H1 (cell line): ENCODE data around the gene STAT2. TPM values are rescaled to one million over a fixed set of nuclear protein-coding genes. Genes with fewer than 3 reads are reported as not detected.
"Not testable (repeated sequence)": the region's sequence is repeated elsewhere in the genome, so short reads cannot be mapped to it uniquely, and the experiment has no call there.

ENCODE experiments used
- CTCF ChIA-PET: fragments of 300-600 bp; sonication (Branson Sonifier 250); formaldehyde crosslinking; loops from one replicate; lab custom pipeline; 2021; ENCODE audit not compliant: partially characterized antibody; lab: Charles Lee
- POLR2A ChIA-PET: fragments of 300-600 bp; sonication (Branson Sonifier 250); formaldehyde crosslinking; loops from one replicate; lab custom pipeline; 2021; ENCODE audit warnings: inconsistent platforms; ENCODE audit not compliant: partially characterized antibody; lab: Charles Lee
- DNase-seq, 2 experiments: peaks; one replicate each; pipeline versions ENCODE4 v3.0.0 to v3.0.0-alpha.2; 2010 to 2022; ENCODE audit warnings: low spot score in 2 of 2, low read depth in 1 of 2, mixed read lengths in 1 of 2
- FAIRE-seq: peaks from 2 replicates; lab custom pipeline; 2011; peaks lifted over from hg19 to GRCh38; lab: Jason Lieb, UNC
- H2AFZ ChIP-seq: 2 replicates; pipeline ENCODE4 v1.8.1; 2012; ENCODE audit warnings: low read length, inconsistent platforms
- H2AK5ac ChIP-seq: 2 replicates; pipeline ENCODE4 v1.6.1; 2013; ENCODE audit warnings: low read depth, low read length
- H2BK120ac ChIP-seq: replicated peaks from 2 replicates; pipeline ENCODE3; 2013; ENCODE audit warnings: low read depth, low read length, inconsistent platforms
- H2BK12ac ChIP-seq: 2 replicates; pipeline ENCODE4 v1.6.1; 2013; ENCODE audit warnings: low read depth, low read length
- H2BK15ac ChIP-seq: 2 replicates; pipeline ENCODE4 v1.6.1; 2013; ENCODE audit warnings: low read length
- H2BK20ac ChIP-seq: 2 replicates; pipeline ENCODE4 v1.6.1; 2013; ENCODE audit warnings: low read length
- H2BK5ac ChIP-seq: 2 replicates; pipeline ENCODE4 v1.6.1; 2013; ENCODE audit warnings: low read depth, low read length
- H3K14ac ChIP-seq: 2 replicates; pipeline ENCODE4 v1.6.1; 2013; ENCODE audit warnings: inconsistent platforms; ENCODE audit not compliant: insufficient read length
- H3K18ac ChIP-seq: 2 replicates; pipeline ENCODE4 v1.6.1; 2013; ENCODE audit warnings: low read length; ENCODE audit errors: extremely low read depth
- H3K23ac ChIP-seq: 2 replicates; pipeline ENCODE4 v1.6.1; 2013; ENCODE audit warnings: inconsistent platforms; ENCODE audit not compliant: insufficient read length
- H3K23me2 ChIP-seq: 2 replicates; pipeline ENCODE4 v1.6.1; 2013; ENCODE audit warnings: low read depth, low read length
- H3K27ac ChIP-seq: 2 replicates; pipeline ENCODE4 v1.6.1; 2011; ENCODE audit warnings: low read depth, low read length, inconsistent platforms
- H3K27me3 ChIP-seq, 4 experiments: replicated peaks in 1 of 4; 1 replicate in 1 of 4; 2 replicates in 3 of 4; pipeline versions ENCODE4 v1.6.1 to v1.8.1; 2011 to 2013; ENCODE audit warnings: low read length in 3 of 4, mild to moderate bottlenecking in 3 of 4, inconsistent platforms in 2 of 4, mixed read lengths in 2 of 4, moderate library complexity in 1 of 4; ENCODE audit not compliant: control insufficient read depth in 3 of 4, insufficient read depth in 3 of 4; ENCODE audit errors: extremely low read depth in 1 of 4
- H3K36me3 ChIP-seq, 4 experiments: 2 replicates each; pipeline versions ENCODE4 v1.6.1 to v1.8.1; 2011 to 2013; ENCODE audit warnings: mild to moderate bottlenecking in 4 of 4, low read length in 3 of 4, moderate library complexity in 2 of 4, control low read depth in 1 of 4, inconsistent platforms in 1 of 4; ENCODE audit not compliant: insufficient read depth in 4 of 4, control insufficient read depth in 2 of 4
- H3K4ac ChIP-seq: replicated peaks from 2 replicates; pipeline ENCODE3; 2013; ENCODE audit warnings: low read length, low read depth, mixed read lengths, inconsistent platforms; ENCODE audit not compliant: insufficient read length
- H3K4me1 ChIP-seq, 4 experiments: replicated peaks in 1 of 4; 1 replicate in 1 of 4; 2 replicates in 3 of 4; pipeline versions ENCODE4 v1.6.1 to v1.8.1; 2011 to 2013; ENCODE audit warnings: low read length in 3 of 4, inconsistent platforms in 2 of 4, mixed read lengths in 1 of 4; ENCODE audit not compliant: insufficient read depth in 4 of 4, control insufficient read depth in 3 of 4
- H3K4me2 ChIP-seq, 2 experiments: 2 replicates each; pipeline versions ENCODE4 v1.6.1 to v1.8.1; 2011 to 2013; ENCODE audit warnings: low read depth in 2 of 2, low read length in 2 of 2, control low read depth in 1 of 2, inconsistent platforms in 1 of 2, mild to moderate bottlenecking in 1 of 2; ENCODE audit not compliant: insufficient read depth in 1 of 2
- H3K4me3 ChIP-seq, 4 experiments: fragments of 200-600, 300-600 bp in 1 of 4; sonication (generic), shearing (Covaris generic), sonication (Bioruptor Twin) in 1 of 4; 2 replicates each; pipeline versions ENCODE4 v1.5.1 to v1.8.1; 2011 to 2016; ENCODE audit warnings: low read length in 4 of 4, low read depth in 3 of 4, control low read depth in 2 of 4, inconsistent platforms in 2 of 4, mild to moderate bottlenecking in 2 of 4, mixed read lengths in 1 of 4, moderate library complexity in 1 of 4; ENCODE audit not compliant: insufficient read depth in 2 of 4; ENCODE audit errors: extremely low read depth in 1 of 4
- H3K56ac ChIP-seq: replicated peaks from 2 replicates; pipeline ENCODE3; 2013; ENCODE audit warnings: low read depth, mild to moderate bottlenecking, mixed read lengths, low read length, inconsistent platforms; ENCODE audit not compliant: insufficient read length
- H3K79me1 ChIP-seq: 2 replicates; pipeline ENCODE4 v1.6.1; 2013; ENCODE audit warnings: low read depth, low read length, control low read depth
- H3K79me2 ChIP-seq, 2 experiments: 2 replicates each; pipeline versions ENCODE4 v1.6.1 to v1.8.1; 2012 to 2013; ENCODE audit warnings: low read length in 2 of 2, mild to moderate bottlenecking in 2 of 2, inconsistent platforms in 1 of 2; ENCODE audit not compliant: insufficient read depth in 2 of 2, control insufficient read depth in 1 of 2
- H3K9ac ChIP-seq, 4 experiments: replicated peaks in 1 of 4; 1 replicate in 1 of 4; 2 replicates in 3 of 4; pipeline versions ENCODE4 v1.6.1 to v1.8.1; 2011 to 2013; ENCODE audit warnings: low read depth in 3 of 4, low read length in 3 of 4, control low read depth in 2 of 4, mild to moderate bottlenecking in 2 of 4, moderate library complexity in 2 of 4, inconsistent platforms in 1 of 4; ENCODE audit errors: extremely low read depth in 1 of 4
- H3K9me3 ChIP-seq, 2 experiments: 2 replicates each; pipeline versions ENCODE4 v1.6.1 to v1.8.1; 2012 to 2013; ENCODE audit warnings: mild to moderate bottlenecking in 2 of 2, moderate library complexity in 2 of 2, control low read depth in 1 of 2, inconsistent platforms in 1 of 2, low read depth in 1 of 2, low read length in 1 of 2, mixed read lengths in 1 of 2; ENCODE audit not compliant: insufficient read depth in 2 of 2
- H4K20me1 ChIP-seq, 2 experiments: replicated peaks in 1 of 2; 2 replicates each; pipeline versions ENCODE3 to v1.8.1; 2011 to 2013; ENCODE audit warnings: inconsistent platforms in 2 of 2, low read length in 2 of 2, mild to moderate bottlenecking in 1 of 2; ENCODE audit not compliant: insufficient read depth in 2 of 2, control insufficient read depth in 1 of 2
- H4K5ac ChIP-seq: 2 replicates; pipeline ENCODE4 v1.6.1; 2013; ENCODE audit warnings: low read length, low read depth, mixed read lengths, inconsistent platforms; ENCODE audit not compliant: insufficient read length
- H4K8ac ChIP-seq: 2 replicates; pipeline ENCODE4 v1.8.0; 2013; ENCODE audit warnings: mild to moderate bottlenecking, moderate library complexity, low read length, inconsistent platforms; ENCODE audit not compliant: insufficient read depth; ENCODE audit errors: extremely low read depth
- H4K91ac ChIP-seq: replicated peaks from 2 replicates; pipeline ENCODE3; 2013; ENCODE audit warnings: low read length, mixed read lengths, inconsistent platforms; ENCODE audit not compliant: insufficient read length
- WGBS, 2 experiments: shearing (Covaris generic) in 1 of 2; methylation state at CpG; one replicate each; pipeline versions ENCODE4 v1.1.6 to v1.1.7; 2013 to 2015; ENCODE audit warnings: low lambda C conversion rate in 2 of 2, mixed read lengths in 2 of 2, inconsistent platforms in 1 of 2, low coverage in 1 of 2, missing lambda C conversion rate in 1 of 2; ENCODE audit not compliant: insufficient replicate concordance in 2 of 2, insufficient coverage in 1 of 2, insufficient read length in 1 of 2; ENCODE audit errors: extremely low coverage in 1 of 2, missing lambda C conversion rate in 1 of 2; 5-methylcytosine and 5-hydroxymethylcytosine counted together
- polyA plus RNA-seq, 7 experiments: library from polyadenylated mRNA; depleted of rRNA in 3 of 7; stranded (reverse) in 5 of 7; unstranded in 2 of 7; fragments of >200 nt in 5 of 7; fragments of 200-250 nt in 2 of 7; gene quantifications; 1 replicate in 5 of 7; 2 replicates in 1 of 7; 4 replicates in 1 of 7; pipeline versions ENCODE4 v1.2.1 to v1.2.3, GENCODE V29; 2011 to 2013; ENCODE audit warnings: missing spikeins in 2 of 7, mixed read lengths in 2 of 7
- total RNA-seq: library from RNA; stranded (reverse); fragmentation: NEBNext Ultra II Directional; extraction: Animal tissue kit (Norgen Biotek cat#: 25700); gene quantifications from 2 replicates; pipeline ENCODE4 v1.2.1, GENCODE V29; 2021

The STAT2 gene
- total and polyA plus RNA-seq, 2 of the 8 experiments (the other 6 are each of a cell fraction or from before 2014, with no cell fraction given), result 37.1 to 44.7 TPM

GRCh38 chr12:56347255-56347654 is 12.7 kb downstream of the STAT2 start:
- H2AK5ac ChIP-seq, H3K4me1 ChIP-seq, H2AFZ ChIP-seq, H3K4me2 ChIP-seq, H2BK15ac ChIP-seq, H3K9ac ChIP-seq, H2BK12ac ChIP-seq, H3K4me3 ChIP-seq, FAIRE-seq, H2BK20ac ChIP-seq, H2BK5ac ChIP-seq, H3K23ac ChIP-seq, H3K79me1 ChIP-seq, H3K4ac ChIP-seq, H4K20me1 ChIP-seq, H3K56ac ChIP-seq, H3K79me2 ChIP-seq, H4K8ac ChIP-seq, H3K27ac ChIP-seq, H4K5ac ChIP-seq, H3K18ac ChIP-seq, DNase-seq, H3K9me3 ChIP-seq, H4K91ac ChIP-seq, H3K23me2 ChIP-seq, H2BK120ac ChIP-seq, H3K27me3 ChIP-seq, H3K14ac ChIP-seq: not testable (repeated sequence)
- WGBS, 2 experiments, result 92% methylated on average over 9 of the region's 9 CpGs; no CpG with 5 or more reads in 1 of the 2 experiments
- ChIA-PET CTCF (interaction anchor here (0.6 to 3.5 kb wide), 13 partner anchors 9 to 1167 kb away, joined by 3 to 21 read pairs (median 5); partner anchors contain the start of genes CNPY2, IL23A, STAT2 and TIMELESS), POLR2A (interaction anchor here (0.7 to 5.1 kb wide), 8 partner anchors 9 to 65 kb away, joined by 3 to 26 read pairs (median 4); partner anchors contain the start of genes CNPY2, IL23A, PAN2 and STAT2)
- H3K36me3 ChIP-seq, result peaks cover 14 to 58% (median 42%) of the 10 kb centered on the region in 4 experiments
